AML-193 (cell line): ENCODE measurements around the gene STAT1.
"Not testable (repeated sequence)": the region's sequence is repeated elsewhere in the genome, so short reads cannot be mapped to it uniquely, and the experiment has no call there.

ENCODE experiments used
- DNase-seq, 2 experiments: peaks; one replicate each; lab custom pipeline; 2025; lab: John Stamatoyannopoulos, UW

The STAT1 gene

DNA sequence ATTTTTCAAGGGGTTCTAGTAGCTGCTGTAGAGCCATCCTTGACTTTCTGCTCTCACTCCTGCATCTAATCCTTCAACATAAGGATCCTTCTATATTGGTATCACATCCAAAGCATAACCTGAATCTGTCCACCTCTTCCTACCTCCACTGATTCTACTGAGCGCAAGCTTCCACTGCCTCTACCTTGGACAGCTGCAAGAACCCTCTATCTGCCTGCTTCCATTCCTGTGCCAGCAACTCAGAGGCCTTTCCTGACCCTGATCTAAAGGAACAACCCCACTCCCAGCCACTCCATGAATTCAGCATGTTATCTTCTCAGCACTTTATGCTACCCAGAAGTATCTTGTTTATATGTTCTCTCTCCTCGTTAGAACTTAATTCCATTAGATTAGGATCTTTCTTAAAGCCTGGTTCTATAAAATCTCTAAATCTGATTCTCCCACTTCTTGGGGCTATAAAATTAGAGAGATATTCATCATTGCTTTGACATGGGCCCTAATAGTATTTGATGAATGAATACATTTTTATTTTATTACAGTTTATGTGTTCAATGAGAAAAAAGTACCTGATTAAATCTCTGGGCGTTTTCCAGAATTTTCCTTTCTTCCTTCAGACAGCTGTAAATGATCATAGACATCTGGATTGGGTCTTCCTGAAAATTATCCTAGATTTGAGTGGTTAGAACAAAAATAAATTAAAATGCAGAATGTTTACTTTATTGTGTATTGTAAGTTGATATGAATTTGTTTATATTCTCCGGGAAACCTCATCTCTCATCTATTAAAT is 6.8 kb downstream of the STAT1 start:
- DNase-seq, result no peak

DNA sequence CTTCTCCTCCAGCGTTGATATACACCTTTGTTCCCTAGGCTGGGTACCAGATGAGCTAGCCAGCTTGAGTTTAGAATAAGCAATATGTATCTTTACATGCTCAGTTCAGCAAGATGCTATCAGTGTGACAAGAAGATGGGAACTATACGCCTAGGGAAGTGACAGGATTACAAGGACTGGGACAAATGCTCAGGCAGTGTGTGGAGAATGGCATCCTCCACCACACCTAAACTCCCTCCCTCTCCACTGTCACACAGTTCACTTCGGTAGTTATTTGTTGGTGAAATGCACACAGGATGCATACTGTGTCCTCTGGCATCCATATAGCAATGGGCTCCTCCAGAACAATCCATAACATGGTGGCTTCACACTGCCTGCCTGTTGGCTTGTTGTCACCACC is 7.7 kb downstream of the STAT1 start:
- DNase-seq, result no peak

DNA sequence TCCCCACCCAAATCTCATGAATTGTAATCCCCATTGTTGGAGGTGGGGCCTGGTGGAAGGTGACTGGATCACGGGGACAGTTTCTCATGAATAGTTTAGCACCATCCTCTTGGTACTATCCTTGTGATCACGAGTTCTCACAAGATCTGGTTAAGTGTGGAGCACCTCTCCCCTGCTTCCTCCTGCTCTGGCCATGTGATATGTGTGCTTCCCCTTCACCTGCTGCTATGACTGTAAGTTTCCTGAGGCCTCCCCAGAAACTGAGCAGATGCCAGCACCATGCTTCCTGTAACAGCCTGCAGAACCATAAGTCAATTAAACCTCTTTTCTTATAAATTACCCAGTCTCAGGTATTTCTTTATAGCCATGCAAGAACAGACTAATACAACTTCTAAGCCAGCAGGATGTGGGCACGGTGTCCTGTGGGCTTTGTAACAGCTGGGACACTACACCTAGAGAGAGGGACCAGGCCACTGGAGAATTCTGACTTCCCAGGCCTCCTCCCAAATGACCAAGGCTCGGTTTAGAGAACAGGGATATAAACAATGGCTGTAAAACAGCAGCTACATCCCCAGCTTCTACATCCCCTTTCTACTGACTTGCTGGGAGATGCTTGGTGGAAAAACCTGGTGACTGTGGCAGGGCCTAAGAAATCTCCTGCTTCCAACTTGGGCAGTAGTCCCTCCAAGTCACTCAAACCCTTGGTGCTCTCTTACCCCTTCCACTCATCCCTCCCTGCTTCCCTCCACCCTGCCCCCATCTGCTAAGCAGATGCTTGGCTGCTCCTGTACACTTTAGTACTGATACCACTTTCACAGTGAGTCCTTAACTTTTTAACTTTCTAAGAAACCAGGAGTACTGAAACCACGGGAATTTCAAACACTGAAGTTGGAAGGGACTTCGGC is 10.3 kb downstream of the STAT1 start:
- DNase-seq, result no peak

DNA sequence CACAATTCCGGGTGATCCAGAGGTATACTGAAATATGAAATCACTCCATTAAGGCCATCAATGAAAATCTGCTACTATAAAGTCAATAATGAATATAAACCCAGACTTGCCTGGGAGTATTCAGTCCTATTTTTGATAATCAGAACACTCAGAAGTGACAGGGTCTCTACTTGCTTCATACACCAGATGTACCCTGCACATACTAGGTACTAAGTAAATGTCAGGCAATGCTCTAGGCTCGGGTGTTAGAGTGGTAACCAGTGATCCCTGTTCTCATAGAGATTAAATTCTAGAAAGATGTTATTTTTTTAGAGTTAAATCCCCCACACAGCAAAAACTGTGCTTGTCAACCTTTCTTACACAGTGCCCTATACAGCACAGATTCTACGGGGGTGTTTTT is 12.3 kb downstream of the STAT1 start:
- DNase-seq, result no peak

DNA sequence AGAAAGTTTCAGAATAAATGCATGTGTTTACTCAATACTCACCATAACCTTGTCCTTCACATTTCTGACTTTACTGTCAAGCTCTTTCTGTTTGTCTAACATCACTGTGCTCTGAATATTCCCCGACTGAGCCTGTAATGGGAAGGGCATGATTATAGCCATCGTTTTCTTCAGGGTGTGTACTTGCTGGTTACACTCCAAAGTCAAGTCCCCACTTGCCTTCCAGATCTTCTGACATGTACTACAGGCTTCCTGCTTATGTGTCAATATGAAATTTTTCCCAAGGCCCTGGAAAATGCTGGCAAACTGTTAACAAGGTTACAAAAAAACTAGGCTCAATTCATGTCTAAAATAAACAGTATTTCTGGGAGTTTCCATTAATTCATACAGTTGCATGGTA is 12.9 kb downstream of the STAT1 start:
- DNase-seq, result no peak

DNA sequence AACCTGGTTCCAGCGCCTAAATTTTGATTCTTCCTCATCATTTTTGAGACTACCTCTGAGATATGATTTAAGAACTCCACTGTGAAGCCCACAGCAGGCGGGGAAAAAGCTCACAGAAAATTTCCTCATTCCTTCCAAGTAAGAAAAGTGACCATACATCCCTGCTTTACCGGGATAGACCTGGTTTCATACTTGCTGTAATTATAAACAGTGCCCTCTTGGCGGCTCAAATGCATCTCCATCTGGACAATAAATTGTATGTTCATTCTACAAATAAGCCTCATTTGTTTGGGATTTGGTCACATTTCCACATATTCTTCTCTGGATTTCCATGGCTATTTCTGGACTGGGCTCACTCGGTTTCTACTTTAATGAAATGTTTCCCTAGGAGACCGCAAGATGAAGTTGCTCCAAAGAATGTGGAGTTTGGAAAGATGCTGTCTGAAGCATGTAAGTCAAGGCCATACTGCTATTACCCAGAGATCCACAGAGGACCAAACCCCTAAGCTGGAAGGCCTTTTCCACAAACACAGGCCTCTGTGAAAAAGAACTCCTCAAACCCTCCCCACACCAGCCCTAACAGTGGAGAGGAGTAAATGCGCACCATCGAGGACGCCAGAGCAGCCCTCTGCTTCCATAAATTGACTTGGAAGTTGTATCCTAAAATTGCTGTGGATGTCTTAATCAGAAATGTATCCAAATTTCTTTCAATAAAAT is 13.9 kb downstream of the STAT1 start:
- DNase-seq, result no peak

DNA sequence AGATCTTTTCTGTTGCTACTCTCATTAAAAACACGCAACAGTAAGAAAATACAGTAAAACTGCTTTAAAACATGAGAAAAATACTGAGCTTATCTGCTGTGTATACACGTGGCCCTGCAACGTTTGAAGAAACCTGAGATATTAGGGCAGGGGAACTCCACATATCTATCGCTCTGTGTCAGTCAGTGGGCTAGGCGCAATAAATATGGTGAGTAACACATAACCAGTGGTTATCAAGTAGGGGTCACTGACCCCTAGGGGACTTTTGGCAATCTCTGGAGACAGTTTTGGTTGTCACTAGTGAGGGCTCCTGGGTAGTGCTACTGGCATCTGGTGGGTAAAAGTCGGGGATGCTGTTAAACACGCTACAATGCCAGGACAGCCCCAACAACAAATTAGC is 14.9 kb downstream of the STAT1 start:
- DNase-seq, result no peak

DNA sequence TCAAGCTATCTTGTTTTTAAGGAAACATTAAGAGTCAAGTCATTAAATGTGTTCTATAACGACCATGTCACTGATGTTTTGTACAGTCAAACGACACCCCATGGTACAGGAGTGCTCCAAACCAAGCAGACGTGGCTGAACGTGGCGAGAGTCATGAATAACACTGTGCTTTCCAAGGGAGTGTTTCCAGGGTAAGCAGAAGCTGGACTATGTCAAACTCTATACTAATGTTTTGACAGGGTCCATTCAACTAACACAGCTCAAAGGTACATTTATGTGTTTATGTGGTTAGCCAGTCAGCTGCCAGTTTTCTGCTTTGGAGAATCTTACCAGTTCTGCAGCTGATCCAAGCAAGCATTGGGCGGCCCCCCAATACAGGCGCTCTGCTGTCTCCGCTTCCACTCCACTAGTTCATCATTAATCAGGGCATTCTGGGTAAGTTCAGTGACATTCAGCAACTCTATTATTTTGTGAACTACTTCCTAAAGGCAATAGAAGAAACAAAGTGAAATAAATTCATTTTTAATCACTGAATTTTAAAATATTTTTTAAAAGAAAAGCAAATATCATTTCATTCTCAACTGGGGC is 16.4 kb downstream of the STAT1 start:
- no peak for DNase-seq

DNA sequence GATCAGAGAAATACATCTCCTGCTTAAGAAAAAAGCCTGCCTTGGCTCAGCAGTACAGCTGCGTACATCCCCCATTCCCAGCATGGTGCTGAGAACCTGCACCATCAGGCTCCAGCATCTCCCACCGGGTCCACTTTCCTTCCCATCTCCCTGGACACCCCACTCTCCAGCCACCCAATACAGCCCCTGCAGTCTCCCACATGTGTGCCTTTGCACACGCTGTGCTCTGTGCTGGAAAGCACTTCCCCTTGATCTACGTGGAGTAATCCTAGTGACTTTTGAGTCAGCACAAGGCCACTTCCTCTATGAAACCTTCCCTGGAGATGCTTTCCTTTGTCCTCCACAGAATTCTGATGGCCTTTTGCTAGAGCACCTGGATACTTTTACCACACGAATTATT is 17.0 kb downstream of the STAT1 start:
- DNase-seq, result peak; percentile 14 to 23

DNA sequence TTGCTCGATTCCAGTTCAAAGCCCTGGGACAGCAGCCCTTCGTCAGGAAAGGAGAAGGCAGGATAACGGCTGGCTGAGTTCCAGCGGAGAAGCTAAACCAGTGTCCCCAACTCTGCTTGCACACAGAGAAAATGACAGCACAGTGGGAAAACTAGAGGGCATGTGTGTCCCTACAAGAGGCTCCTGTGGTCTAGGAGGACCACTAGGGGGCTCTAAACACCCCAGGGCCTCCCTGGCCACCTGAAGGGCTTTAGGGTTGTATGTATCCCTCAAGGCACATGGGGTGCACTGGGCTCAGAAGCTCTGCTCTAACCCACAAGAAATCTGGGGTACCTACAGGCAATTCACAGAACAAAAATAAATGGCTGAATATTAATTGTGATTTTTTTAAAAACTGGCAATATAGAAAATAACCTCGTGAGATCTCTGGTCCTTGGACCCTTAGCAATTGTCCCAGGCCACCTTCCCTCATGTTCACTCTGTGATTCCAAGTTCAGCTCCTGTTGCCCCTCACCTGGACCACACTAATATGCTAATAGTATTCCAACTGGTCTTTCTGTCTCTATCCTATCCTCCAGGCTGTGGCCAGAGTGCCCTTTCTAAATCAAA is 17.5 kb downstream of the STAT1 start:
- peak; percentile 6 to 41 for DNase-seq

DNA sequence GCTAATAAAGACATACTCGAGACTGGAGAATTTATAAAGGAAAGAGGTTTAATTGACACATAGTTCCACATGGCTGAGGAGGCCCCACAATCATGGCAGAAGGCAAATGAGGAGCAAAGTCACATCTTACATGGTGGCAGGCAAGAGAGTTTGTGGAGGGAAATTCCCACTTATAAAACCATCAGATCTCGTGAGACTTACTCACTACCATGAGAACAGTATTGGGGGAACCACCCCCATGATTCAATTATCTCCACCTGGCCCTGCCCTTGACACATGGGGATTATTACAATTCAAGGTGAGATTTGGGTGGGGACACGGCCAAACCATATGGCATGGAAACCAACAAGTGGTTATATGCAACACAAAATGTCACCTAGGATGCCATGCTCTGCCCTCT is 18.7 kb downstream of the STAT1 start:
- DNase-seq, result not testable (repeated sequence)

DNA sequence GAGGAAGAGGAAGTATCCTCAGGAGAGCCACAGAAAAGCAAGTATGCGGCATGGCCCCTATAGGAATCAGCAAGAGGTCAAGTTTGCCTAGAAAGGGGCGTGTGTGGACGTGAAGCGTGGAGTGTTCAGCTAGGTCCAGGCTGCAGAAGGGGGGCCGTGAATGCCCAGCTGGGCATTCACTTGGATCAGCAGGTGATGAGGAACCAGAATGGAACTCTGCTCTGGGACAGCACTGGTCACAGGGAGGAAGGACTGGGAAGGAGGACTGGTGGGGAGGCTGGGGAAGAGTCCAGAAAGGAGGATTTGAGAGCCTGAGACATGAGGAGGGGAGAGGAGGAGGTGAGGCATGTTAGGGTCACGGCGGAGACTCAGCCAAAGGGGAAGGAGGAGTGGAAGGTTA is 19.8 kb downstream of the STAT1 start:
- no peak for DNase-seq

DNA sequence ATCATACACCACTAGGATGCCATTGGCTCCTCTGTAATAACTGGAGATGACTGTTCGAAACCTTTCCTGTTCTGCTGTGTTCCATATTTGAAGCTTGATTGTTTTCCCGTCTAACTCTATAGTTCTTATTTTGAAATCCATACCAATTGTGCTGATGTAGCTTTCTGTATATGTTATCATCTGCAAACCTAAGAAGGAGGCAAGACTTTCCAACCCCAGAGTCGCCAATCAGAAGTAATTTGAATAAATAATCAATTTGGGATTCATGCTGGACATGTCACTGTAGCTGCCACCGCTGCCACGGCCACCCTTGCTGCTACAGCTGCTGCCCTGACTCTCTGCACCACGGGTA is 20.7 kb downstream of the STAT1 start:
- DNase-seq, result no peak

DNA sequence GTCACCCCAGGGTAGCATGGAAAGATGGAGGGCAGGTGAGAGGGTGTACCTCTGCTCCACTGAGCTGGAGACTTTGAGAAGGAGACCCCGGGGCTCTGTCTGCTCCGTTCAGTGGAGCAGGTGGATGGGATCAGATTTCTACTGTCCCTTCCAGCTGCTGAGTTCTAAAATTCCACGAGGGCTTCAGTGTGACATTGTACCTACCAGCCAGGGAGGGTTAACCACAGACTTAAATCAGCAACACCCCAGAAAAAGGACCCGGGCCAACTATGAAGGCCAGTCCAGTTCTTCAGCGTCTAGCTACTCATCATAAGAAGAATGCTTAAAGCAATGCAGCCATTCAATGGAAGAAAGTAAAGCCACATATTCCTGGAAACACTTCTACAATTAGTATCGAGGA is 23.8 kb downstream of the STAT1 start:
- DNase-seq, result no peak

DNA sequence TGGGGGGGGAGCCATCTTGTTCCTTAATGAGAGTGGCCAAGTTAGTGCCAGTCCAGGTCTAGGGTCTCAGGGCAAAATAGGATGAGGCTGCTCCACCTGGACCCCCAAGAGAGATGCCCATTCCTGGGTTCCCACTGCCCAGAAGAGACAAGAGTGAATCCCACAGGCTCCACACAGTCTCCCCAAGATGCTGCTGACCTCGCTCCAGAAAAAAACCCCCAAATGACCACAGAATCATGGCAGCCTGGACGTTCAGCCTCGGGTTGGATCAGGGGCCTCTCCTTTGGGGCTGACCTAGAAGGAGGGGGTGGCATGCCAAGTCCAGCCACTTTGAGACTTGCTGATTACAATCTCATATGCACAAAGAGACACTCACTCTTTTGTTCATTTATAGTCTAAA is 25.1 kb downstream of the STAT1 start:
- no peak for DNase-seq

DNA sequence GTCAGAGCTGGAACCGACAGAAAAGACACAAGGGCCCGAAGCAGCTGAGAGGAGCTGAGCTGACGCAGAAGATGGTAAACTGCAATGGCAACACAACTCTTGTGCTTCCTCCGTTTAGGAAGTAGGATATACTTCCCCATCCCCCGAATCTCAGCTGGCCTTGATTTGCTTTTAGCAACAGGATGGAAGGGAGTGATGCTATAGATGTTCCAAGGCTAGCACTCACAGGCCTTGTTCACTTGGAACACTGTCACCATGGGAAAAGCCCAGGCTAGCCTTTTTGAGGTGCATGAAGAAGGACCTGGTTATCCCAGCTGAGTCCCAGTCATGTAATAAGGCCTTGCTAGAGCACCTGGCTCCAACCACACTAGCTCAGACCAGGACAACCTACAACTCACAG is 26.0 kb downstream of the STAT1 start:
- no peak for DNase-seq

DNA sequence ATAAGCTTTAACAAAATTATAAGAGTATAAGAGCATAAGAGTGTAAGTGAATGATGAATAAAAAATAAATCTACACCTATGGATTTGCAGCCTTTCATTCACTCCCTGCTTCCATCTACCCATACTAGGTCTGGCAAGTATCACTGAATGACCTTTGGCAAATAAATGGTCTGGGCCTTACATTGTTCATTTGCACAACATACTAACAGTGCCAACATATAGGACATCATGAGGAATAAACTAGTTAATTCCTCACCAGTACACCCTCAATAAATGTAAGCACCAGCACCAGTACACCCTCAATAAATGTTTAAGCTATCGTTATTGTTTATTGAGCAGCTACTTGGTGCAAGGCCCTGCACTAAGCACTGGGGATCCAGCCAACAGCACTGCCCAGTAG is 26.9 kb downstream of the STAT1 start:
- no peak for DNase-seq

DNA sequence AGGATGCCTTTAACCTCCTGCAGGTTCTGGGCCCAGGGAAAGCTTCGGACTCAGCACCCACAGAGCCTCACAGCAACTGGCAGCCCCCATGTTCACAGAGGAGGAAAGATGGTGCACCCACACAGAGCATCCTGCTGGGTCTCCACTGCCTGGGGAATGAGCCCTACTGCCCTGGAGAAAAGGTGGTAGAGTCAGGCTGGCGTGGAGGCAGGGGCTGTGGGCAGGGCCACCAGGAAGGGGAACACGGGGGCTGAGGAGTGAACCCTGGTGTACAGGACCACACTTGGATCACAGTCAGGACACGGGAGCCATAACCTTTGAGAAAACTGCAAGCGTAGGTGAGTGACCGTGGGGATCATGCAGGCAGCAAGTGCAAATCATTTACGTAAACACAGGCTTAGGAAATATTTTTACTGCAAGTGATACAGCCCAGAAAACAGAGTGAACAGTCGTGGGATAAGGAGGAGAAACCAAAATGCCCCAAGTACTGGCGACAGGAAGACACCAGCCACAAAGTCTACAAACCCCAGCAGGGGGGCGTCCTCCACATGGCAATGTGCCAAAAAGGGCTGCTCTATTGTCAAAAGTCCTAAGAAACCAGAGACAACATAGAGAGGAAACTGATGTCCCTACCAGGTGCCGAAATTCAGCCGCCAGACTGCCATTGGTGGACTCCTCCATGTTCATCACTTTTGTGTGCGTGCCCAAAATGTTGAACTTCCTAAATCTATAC is 27.6 kb downstream of the STAT1 start:
- no peak for DNase-seq

DNA sequence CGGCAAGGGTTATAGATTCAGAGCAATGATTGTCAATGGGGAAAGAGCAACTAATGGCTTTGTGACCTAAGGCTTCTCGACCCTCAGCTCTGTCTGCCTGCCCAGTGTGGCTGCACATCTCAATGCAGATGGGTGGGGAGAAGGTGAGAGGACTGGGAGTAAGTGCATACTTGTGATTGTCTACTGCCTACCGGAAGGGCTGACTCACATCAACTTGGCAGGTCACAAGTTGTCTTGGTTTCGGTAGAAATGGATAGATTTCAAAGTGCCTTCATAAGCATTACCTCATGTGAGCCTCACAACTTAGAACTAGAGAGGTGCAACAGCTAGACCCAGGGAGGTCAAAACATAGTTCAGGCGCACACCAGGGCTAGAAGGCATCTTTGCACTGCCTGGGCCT is 29.4 kb downstream of the STAT1 start:
- no peak for DNase-seq

DNA sequence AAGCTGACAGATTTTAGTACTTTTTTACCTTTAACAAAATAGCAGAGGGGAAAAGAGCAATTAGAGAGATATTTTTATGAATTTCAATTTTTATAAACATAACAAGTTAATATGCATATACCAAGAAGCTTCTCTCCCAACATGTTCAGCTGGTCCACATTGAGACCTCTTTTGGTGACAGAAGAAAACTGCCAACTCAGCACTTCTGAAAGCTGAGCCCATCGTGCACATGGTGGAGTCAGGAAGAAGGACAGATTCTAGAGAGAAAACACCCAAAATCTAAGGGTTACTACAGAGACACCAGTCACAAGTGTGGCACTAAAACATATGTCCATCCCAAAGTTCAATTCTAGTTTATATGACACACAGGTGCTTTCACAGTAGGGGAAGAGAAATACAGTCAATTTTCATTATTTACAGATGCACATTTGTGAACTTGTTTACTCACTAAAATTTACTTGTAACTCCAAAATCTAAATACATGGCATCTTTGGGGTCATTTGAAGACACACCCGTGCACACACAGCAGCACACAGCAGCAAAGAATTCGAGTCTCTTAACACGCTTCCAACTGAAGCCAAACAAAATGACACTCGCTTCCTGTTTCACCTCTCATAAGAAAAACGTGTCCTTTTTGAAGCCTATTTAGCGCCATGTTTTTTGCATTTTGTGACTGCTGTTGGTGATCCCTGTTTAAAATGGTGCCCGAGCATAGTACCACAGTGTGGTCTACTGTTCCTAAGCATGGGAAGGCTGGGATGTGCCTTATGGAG is 31.5 kb downstream of the STAT1 start:
- no peak for DNase-seq

DNA sequence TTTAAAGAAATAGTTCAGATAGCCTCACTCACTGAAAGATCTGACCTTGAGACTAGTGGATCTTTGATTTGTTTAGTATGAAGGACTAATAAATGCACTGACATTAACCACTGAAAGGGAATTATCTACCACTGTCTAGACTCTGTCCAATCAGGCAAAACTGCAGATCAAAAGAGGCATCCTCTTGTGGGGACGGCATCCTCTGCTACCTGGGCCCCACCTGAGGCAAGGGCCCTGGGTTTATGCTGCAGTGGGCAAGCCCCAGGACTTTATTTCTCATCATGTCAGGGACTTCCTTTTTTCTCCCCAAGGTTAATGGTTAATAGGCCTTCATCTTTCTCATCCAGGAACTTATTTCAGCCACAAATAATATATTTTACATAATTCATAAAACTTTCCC is 32.2 kb downstream of the STAT1 start:
- no peak for DNase-seq
